H9 (cell line): ENCODE measurements around the gene EML1. TPM values are rescaled to one million over a fixed set of nuclear protein-coding genes. Genes with fewer than 3 reads are reported as not detected.

Experiments
- DNase-seq: peaks from one replicate; pipeline ENCODE4 v3.0.0-alpha.2; 2017
- H2AFZ ChIP-seq: one replicate; pipeline ENCODE4 v1.6.1; 2013; ENCODE audit warnings: mild to moderate bottlenecking, low read length, control low read depth, moderate library complexity
- H2AK5ac ChIP-seq: 2 replicates; pipeline ENCODE4 v1.6.1; 2013; ENCODE audit warnings: low read length, control low read depth, mixed read lengths; ENCODE audit not compliant: insufficient read length
- H2BK120ac ChIP-seq: one replicate; pipeline ENCODE4 v1.6.1; 2013; ENCODE audit warnings: low read depth, mild to moderate bottlenecking, low read length, control low read depth, inconsistent platforms; ENCODE audit not compliant: poor library complexity, severe bottlenecking
- H2BK12ac ChIP-seq: 2 replicates; pipeline ENCODE4 v1.6.1; 2013; ENCODE audit warnings: low read length, control low read depth, mixed read lengths, low read depth; ENCODE audit not compliant: insufficient read length
- H2BK15ac ChIP-seq: 2 replicates; pipeline ENCODE4 v1.6.1; 2013; ENCODE audit warnings: low read depth, low read length, control low read depth
- H2BK20ac ChIP-seq: one replicate; pipeline ENCODE4 v1.6.1; 2013; ENCODE audit warnings: low read depth, mild to moderate bottlenecking, low read length, control low read depth, inconsistent platforms; ENCODE audit not compliant: poor library complexity, severe bottlenecking
- H2BK5ac ChIP-seq: 2 replicates; pipeline ENCODE4 v1.6.1; 2013; ENCODE audit warnings: low read length, control low read depth, mixed read lengths; ENCODE audit not compliant: insufficient read length
- H3K14ac ChIP-seq: 2 replicates; pipeline ENCODE4 v1.6.1; 2013; ENCODE audit warnings: low read length, control low read depth; ENCODE audit not compliant: insufficient read depth
- H3K18ac ChIP-seq: 2 replicates; pipeline ENCODE4 v1.6.1; 2013; ENCODE audit warnings: low read depth, mild to moderate bottlenecking, mixed read lengths, low read length, control low read depth; ENCODE audit not compliant: insufficient read length
- H3K23ac ChIP-seq: 2 replicates; pipeline ENCODE4 v1.6.1; 2013; ENCODE audit warnings: low read length, control low read depth, mixed read lengths, low read depth; ENCODE audit not compliant: insufficient read length
- H3K23me2 ChIP-seq: 2 replicates; pipeline ENCODE4 v1.6.1; 2013; ENCODE audit warnings: low read depth, mild to moderate bottlenecking, mixed read lengths, low read length, control low read depth; ENCODE audit not compliant: insufficient read length, poor library complexity, severe bottlenecking
- H3K27ac ChIP-seq: 2 replicates; pipeline ENCODE4 v1.5.1; 2013; ENCODE audit warnings: low read length, control low read depth, mixed read lengths, low read depth; ENCODE audit not compliant: insufficient read length
- H3K27me3 ChIP-seq: 2 replicates; pipeline ENCODE4 v1.6.1; 2013; ENCODE audit warnings: low read length, control low read depth, inconsistent platforms; ENCODE audit not compliant: insufficient read depth
- H3K4ac ChIP-seq: 2 replicates; pipeline ENCODE4 v1.6.1; 2013; ENCODE audit warnings: low read depth, mild to moderate bottlenecking, control low read depth, inconsistent platforms, low read length, moderate library complexity
- H3K4me1 ChIP-seq: 2 replicates; pipeline ENCODE4 v1.6.1; 2013; ENCODE audit warnings: low read length, control low read depth, inconsistent platforms; ENCODE audit not compliant: insufficient read depth
- H3K4me2 ChIP-seq: 2 replicates; pipeline ENCODE4 v1.6.1; 2013; ENCODE audit warnings: low read length, control low read depth, mixed read lengths; ENCODE audit not compliant: insufficient read length, insufficient read depth
- H3K56ac ChIP-seq: 2 replicates; pipeline ENCODE4 v1.6.1; 2013; ENCODE audit warnings: low read depth, mild to moderate bottlenecking, mixed read lengths, low read length, control low read depth; ENCODE audit not compliant: insufficient read length
- H3K79me1 ChIP-seq: 2 replicates; pipeline ENCODE4 v1.6.1; 2013; ENCODE audit warnings: low read depth, mild to moderate bottlenecking, moderate library complexity, low read length, control low read depth, inconsistent platforms; ENCODE audit not compliant: insufficient read depth, poor library complexity, severe bottlenecking
- H3K79me2 ChIP-seq: 2 replicates; pipeline ENCODE4 v1.6.1; 2013; ENCODE audit warnings: low read length, control low read depth, inconsistent platforms; ENCODE audit not compliant: insufficient read depth
- H3K9ac ChIP-seq: 2 replicates; pipeline ENCODE4 v1.6.1; 2013; ENCODE audit warnings: low read length, control low read depth, mixed read lengths; ENCODE audit not compliant: insufficient read length; ENCODE audit errors: extremely low read depth
- H3K9me3 ChIP-seq: one replicate; pipeline ENCODE4 v1.6.1; 2013; ENCODE audit warnings: low read depth, low read length, inconsistent platforms; ENCODE audit not compliant: control insufficient read depth
- H3T11ph ChIP-seq: one replicate; pipeline ENCODE4 v1.6.1; 2013; ENCODE audit warnings: mild to moderate bottlenecking, low read length, control low read depth, inconsistent platforms
- H4K20me1 ChIP-seq: one replicate; pipeline ENCODE4 v1.6.1; 2013; ENCODE audit not compliant: control insufficient read depth, insufficient read length, insufficient read depth
- H4K5ac ChIP-seq: 2 replicates; pipeline ENCODE4 v1.6.1; 2013; ENCODE audit warnings: low read depth, mild to moderate bottlenecking, mixed read lengths, low read length, control low read depth; ENCODE audit not compliant: insufficient read length
- H4K8ac ChIP-seq: replicated peaks from 2 replicates; pipeline ENCODE4 v1.6.1; 2013; ENCODE audit warnings: low read length, control low read depth, mixed read lengths, low read depth; ENCODE audit not compliant: insufficient read length
- H4K91ac ChIP-seq: 2 replicates; pipeline ENCODE4 v1.6.1; 2013; ENCODE audit warnings: low read depth, mild to moderate bottlenecking, moderate library complexity, mixed read lengths, low read length, control low read depth; ENCODE audit not compliant: insufficient read length
- H3K27ac Mint-ChIP-seq, 3 experiments: 2 replicates in 2 of 3; 3 replicates in 1 of 3; pipeline ENCODE4 v1.8.0; 2020 to 2021; ENCODE audit warnings: mixed read lengths in 3 of 3, mild to moderate bottlenecking in 1 of 3, moderate library complexity in 1 of 3
- H3K27me3 Mint-ChIP-seq: 2 replicates; pipeline ENCODE4 v1.8.0; 2021; ENCODE audit warnings: low read depth, mild to moderate bottlenecking, moderate library complexity, mixed read lengths
- H3K36me3 Mint-ChIP-seq, 3 experiments: 2 replicates in 2 of 3; 3 replicates in 1 of 3; pipeline ENCODE4 v1.8.0; 2020 to 2021; ENCODE audit warnings: low read depth in 3 of 3, mixed read lengths in 3 of 3; ENCODE audit not compliant: insufficient read depth in 1 of 3
- H3K4me1 Mint-ChIP-seq, 2 experiments: 2 replicates each; pipeline ENCODE4 v1.8.0; 2020; ENCODE audit warnings: mixed read lengths in 2 of 2
- H3K4me3 Mint-ChIP-seq, 2 experiments: 2 replicates in 1 of 2; 3 replicates in 1 of 2; pipeline ENCODE4 v1.8.0; 2020 to 2021; ENCODE audit warnings: mild to moderate bottlenecking in 2 of 2, mixed read lengths in 2 of 2, moderate library complexity in 1 of 2
- H3K9me3 Mint-ChIP-seq, 2 experiments: 2 replicates in 1 of 2; 3 replicates in 1 of 2; pipeline ENCODE4 v1.8.0; 2020; ENCODE audit warnings: mild to moderate bottlenecking in 2 of 2, mixed read lengths in 2 of 2, moderate library complexity in 1 of 2
- WGBS: extraction: QIAGEN DNeasy Blood & Tissue Kit; methylation state at CpG from one replicate; pipeline ENCODE4 v1.1.7; 2013; ENCODE audit warnings: missing lambda C conversion rate, low lambda C conversion rate, mixed read lengths; ENCODE audit not compliant: insufficient read length; ENCODE audit errors: extremely low coverage; 5-methylcytosine and 5-hydroxymethylcytosine counted together
- total RNA-seq: library from RNA; stranded (reverse); gene quantifications from 2 replicates; pipeline ENCODE4 v1.2.1, GENCODE V29; 2021
- TF ChIP-seq, protein P1 (sequence below): fragments of 200-600 bp; sonication (generic); conservative IDR thresholded peaks from 3 replicates; pipeline ENCODE4 v1.8.0; 2021; ENCODE audit warnings: antibody characterized with exemption, mild to moderate bottlenecking

EML1 gene
- total RNA-seq, 1 experiment from 2014 or later = 16.7 TPM

DNA sequence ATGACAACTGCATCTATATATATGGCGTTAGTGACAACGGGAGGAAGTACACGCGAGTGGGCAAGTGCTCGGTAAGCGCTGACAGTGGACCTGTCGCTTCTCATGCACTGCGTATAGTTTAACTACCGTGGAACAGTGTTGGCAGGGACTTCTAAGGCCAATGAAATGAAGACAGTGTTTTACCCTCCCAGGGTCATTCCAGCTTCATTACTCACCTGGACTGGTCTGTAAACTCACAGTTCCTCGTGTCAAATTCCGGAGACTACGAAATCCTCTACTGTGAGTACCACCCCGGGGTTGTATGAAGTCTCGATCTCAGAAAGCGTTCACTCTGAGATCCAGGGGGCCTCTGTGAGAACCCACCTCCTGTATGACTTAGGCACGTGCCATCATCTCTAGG is 142.8 kb downstream of the EML1 start:
- Mint-ChIP-seq H3K36me3 (peaks cover 0 to 2% (median 0%) of the 10 kb centered on the region in 3 experiments; a peak in 4 of 7 replicates), H3K27ac (no peak overlapping the region), H3K4me1 (peaks cover 10 to 19% of the 10 kb centered on the region in 2 experiments; a peak in 3 of 4 replicates), H3K4me3 (no peak overlapping the region), H3K9me3 (no peaks in the 10 kb centered on the region), H3K27me3 (no peaks in the 10 kb centered on the region)
- H3K4ac ChIP-seq = no peak overlapping the region
- no peak overlapping the region for H2AFZ ChIP-seq
- H3K56ac ChIP-seq = no peak overlapping the region
- H3K9ac ChIP-seq = no peak overlapping the region
- no peak for DNase-seq
- H2BK15ac ChIP-seq = no peak overlapping the region
- H3K27ac ChIP-seq = no peak overlapping the region
- H4K8ac ChIP-seq = no peak overlapping the region
- no peak overlapping the region for H3K14ac ChIP-seq
- no peak overlapping the region for H2AK5ac ChIP-seq
- H2BK120ac ChIP-seq = no peak overlapping the region
- no peak overlapping the region for H3K23ac ChIP-seq
- no peak overlapping the region for H3K4me2 ChIP-seq
- TF ChIP-seq, protein P1, sequence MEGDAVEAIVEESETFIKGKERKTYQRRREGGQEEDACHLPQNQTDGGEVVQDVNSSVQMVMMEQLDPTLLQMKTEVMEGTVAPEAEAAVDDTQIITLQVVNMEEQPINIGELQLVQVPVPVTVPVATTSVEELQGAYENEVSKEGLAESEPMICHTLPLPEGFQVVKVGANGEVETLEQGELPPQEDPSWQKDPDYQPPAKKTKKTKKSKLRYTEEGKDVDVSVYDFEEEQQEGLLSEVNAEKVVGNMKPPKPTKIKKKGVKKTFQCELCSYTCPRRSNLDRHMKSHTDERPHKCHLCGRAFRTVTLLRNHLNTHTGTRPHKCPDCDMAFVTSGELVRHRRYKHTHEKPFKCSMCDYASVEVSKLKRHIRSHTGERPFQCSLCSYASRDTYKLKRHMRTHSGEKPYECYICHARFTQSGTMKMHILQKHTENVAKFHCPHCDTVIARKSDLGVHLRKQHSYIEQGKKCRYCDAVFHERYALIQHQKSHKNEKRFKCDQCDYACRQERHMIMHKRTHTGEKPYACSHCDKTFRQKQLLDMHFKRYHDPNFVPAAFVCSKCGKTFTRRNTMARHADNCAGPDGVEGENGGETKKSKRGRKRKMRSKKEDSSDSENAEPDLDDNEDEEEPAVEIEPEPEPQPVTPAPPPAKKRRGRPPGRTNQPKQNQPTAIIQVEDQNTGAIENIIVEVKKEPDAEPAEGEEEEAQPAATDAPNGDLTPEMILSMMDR = no peak
- no peaks in the 10 kb centered on the region for H3K4me1 ChIP-seq
- H4K5ac ChIP-seq = no peak overlapping the region
- no peak overlapping the region for H2BK20ac ChIP-seq
- H3T11ph ChIP-seq = no peak overlapping the region
- no peak overlapping the region for H2BK5ac ChIP-seq
- WGBS = no CpG with 5 or more reads among the region's 16 CpGs
- H3K9me3 ChIP-seq = no peaks in the 10 kb centered on the region
- H3K27me3 ChIP-seq = no peaks in the 10 kb centered on the region
- no peaks in the 10 kb centered on the region for H3K79me2 ChIP-seq
- no peak overlapping the region for H3K18ac ChIP-seq
- H4K20me1 ChIP-seq = no peaks in the 10 kb centered on the region
- no peak overlapping the region for H4K91ac ChIP-seq
- H3K79me1 ChIP-seq = no peaks in the 10 kb centered on the region
- H2BK12ac ChIP-seq = no peak overlapping the region
- no peaks in the 10 kb centered on the region for H3K23me2 ChIP-seq
